RPMI8226 (cell line): ENCODE results near the gene CAMK1D.
"Not testable (repeated sequence)": the region's sequence is repeated elsewhere in the genome, so short reads cannot be mapped to it uniquely, and the experiment has no call there.

Experiments used
- DNase-seq: peaks from one replicate; pipeline ENCODE4 v3.0.0-alpha.2; 2015

The CAMK1D gene

GRCh38 chr10:12707461-12708185 is 358.3 kb downstream of the CAMK1D start:
- DNase-seq, result peak; percentile 9

DNA sequence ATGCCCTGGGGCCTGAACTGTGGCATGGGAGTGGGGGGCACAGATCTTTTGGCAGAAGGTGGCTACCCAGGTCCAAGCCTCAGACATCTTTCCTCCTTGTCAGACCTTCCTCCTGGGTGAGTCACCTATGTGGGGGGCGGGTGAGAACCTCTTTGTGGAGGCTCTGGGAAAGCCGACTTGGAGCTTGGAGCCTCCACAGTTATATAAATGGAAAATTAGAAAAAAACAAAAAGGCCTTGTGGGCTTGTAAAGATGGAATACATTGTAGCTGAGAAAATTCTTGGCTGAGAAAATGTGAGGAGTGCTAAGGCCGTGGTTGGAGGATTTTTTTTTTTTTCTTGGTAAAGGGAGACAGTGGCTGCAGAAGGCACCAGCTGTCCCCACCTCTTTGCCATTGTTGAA is 359.7 kb downstream of the CAMK1D start:
- DNase-seq, result no peak

- DNase-seq, result no peak
Measured at GRCh38 chr10:12709521-12709963, 360.2 kb downstream of the CAMK1D start.

DNA sequence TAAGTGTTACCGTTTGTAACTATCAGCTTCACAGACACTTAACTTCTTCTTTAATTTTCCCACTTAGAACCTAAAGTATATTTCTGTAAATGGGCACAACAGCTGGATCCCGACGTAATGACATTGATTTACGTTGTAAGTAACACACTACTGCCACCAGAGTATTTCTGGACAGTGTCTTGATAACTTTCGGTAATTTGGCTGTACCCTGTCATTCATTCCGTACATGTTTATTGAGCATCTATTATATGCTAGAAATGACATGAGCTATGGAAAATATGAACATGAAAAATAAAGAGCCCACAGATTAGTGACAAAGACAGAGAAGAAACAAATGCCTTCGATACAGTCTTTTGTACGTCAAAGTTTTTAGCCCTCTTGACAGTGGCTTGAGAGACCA is 360.8 kb downstream of the CAMK1D start:
- no peak for DNase-seq

DNA sequence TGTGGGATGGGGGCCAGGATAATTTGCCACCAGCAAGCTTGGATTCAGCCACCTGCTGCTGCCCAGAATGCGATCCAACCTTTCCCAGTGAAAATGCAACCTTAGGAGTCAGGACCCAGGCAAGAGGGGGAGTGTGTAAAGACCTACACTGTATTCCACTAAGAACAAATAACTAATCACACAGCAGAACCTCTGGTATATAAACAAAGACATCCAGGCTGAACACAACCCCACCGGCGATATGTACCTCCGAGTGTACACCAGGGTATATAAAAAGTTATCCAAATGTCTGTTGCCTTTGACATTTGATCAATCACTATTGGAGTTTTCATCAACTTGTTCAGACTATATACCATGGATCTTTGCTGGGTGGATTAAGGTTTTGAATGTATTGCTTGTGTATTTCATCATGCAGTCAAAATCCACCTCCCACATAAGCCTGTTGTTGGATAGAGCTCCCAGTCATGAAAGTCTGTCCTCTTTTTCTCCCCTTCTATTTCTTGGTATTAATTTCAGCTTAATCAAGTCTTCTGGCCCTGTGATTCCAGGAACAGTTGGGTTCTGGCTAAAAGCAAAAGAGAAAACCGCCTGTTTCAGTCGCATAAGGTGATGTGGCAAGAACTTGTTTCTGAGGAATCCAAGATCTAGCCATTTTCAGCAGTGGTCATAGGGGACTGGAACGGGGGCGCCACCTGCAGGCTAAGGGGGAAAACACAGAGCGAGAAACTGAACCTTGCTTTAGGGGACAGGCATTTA is 361.4 kb downstream of the CAMK1D start:
- DNase-seq, result peak; percentile 72

DNA sequence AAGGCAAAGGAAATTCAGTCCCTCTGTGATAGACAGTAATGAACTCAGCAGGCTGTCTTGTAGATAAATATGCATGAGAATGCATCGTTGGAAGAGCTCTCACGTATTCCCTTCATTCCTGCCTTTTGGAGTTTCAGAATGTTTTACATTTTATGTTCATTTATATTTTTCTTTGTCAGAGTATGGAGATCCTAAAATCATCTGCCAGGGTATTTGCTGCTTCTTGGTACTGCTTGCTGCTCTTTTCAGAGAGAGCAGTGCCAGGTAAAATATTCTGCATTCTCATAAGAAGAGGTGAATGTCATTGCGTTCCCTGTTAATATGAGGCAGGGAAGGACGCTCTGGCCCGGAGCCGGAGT is 362.0 kb downstream of the CAMK1D start:
- DNase-seq, result no peak

- no peak for DNase-seq
Measured at GRCh38 chr10:12712293-12712983, 363.1 kb downstream of the CAMK1D start.

GRCh38 chr10:12712984-12713316 is 363.6 kb downstream of the CAMK1D start:
- not testable (repeated sequence) for DNase-seq

DNA sequence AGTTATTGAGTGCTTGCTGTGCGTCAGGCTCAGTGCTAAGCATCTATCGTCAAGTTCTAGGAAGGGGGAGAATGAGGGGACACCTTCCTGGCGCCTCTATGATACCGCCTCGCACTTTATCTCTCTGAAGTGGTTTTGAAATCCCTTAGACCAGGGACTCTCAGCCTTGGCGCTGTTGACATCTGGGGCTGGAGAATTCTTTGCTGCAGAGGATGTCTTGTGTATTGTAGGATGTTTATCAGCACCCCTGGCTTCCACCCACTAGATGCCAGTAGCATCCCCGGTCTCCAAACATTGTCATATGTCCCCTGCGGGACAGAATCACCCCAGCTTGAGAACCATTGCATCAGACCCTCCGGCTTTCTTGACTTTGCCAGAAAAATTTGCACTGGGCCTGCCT is 366.7 kb downstream of the CAMK1D start:
- no peak for DNase-seq

DNA sequence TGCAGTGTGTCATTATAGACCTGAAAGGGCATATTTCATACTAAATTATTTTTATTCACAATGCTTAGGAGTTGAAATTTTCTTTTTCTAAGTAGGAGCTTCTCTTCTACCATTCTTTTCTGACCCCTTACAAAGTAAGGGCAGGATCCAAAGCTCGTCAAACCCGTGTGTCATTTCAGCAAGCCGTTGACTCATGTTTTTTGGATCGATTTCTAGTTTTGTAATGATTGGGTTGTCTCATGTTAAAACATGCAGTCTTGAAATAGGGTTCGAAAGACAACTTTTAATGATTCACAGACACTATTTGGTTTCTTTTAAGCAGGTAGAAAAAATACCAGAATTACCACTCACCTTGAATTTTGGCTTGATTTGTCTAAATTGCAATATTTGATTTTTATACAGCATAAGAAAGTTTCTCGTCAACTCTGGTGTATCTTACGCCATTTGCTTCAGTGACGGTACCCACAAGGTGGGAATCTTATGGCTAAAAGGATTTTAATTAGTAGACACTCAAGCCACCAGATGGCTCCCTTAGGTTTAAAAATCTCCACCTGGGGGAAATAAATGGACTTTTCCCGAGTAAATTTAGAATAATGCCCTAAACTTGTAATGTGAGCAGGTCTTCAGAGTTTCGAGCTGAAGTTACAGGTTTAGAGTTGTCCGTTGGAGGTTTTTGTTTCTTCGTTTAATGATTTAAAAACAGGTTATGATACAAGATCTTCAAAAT is 368.8 kb downstream of the CAMK1D start:
- no peak for DNase-seq

GRCh38 chr10:12719365-12719764 is 370.0 kb downstream of the CAMK1D start:
- no peak for DNase-seq

DNA sequence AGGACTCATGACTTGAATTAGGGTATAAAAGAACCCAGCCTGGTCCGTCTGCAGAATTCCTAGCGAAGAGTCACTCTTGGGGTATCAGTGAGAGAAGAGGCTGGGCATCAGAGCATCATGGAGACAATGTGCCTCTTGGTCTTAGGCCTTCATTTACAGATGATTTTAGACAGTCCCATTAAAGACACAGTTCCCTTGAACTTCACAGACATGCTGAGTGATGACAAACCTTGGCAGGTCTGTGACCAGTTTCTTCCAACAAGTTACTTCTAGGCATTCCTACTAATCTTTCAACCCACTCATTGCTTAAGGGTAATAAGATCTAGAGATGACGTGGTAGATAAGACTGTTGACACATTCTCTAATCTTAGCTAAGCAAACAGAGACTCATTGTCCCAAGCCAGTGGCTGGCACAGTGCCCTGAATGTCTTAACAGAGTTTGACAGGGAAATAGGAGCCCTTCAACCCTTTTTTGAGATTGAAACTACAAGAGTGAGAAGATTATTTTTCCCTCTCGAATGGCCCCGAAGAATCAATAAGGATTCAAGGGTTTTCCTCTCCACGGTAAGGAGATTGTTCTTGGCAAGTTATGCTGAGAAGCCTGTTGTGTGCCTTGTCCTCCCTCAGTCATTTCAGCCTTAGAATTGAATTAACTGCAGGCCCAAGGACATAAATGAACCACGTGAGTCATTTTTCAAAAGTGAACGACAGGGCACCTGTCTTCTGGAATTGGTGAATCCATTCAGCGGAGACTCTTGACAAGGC is 371.1 kb downstream of the CAMK1D start:
- no peak for DNase-seq

- no peak for DNase-seq
Measured at GRCh38 chr10:12721334-12721733, 372.0 kb downstream of the CAMK1D start.

GRCh38 chr10:12723220-12723619 is 373.9 kb downstream of the CAMK1D start:
- DNase-seq, result no peak

GRCh38 chr10:12724807-12725579 is 375.6 kb downstream of the CAMK1D start:
- no peak for DNase-seq

GRCh38 chr10:12725580-12725888 is 376.2 kb downstream of the CAMK1D start:
- not testable (repeated sequence) for DNase-seq

DNA sequence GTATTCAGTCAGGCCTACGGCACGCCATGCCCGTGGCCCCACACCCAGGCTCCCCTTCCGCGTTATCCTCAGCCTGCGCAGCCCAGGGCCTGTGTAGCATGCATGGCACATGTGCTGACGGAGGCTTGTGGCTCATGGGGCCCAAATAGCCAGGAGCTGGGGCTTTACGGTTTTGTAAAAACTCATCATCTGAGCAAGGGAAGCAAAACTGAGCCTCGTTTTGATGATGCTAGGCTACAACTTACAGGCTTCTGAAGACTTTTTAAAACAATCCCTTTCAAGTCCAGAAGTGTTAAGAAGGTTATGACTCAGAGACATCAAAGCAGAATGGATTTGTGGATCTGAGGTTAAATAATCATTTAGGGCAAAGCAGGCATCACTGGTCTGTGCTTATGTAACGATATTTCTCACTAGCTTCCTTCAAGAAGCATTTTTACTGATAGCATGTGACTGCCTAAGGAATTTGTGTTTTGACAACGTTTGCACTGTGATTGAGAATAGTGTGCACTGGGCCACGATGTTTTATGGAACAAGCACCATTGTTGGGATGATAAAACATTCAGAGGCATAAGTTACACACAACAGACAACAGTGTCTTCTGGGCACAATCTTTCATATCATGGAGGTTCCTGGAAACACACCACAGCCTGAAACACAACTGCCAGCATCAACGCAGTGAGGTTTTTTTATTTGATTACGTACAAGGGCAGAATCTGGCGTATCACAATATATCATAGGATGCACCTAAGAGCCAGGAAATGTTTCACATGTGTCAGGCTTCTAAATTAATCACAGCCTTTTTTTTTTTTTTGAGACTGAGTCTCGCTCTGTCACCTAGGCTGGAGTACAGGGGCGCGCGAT is 377.9 kb downstream of the CAMK1D start:
- no peak for DNase-seq

GRCh38 chr10:12727832-12728215 is 378.5 kb downstream of the CAMK1D start:
- DNase-seq, result no peak

GRCh38 chr10:12728494-12728893 is 379.1 kb downstream of the CAMK1D start:
- no peak for DNase-seq

- DNase-seq, result no peak
Measured at GRCh38 chr10:12729885-12730284, 380.5 kb downstream of the CAMK1D start.
